Mesenchymal stem cell (in vitro differentiated cells and primary cell): ENCODE measurements around the gene ST3GAL5.
A peak's percentile ranks its signal among the peaks of the same experiment; 100 is the strongest.

Experiments
- DNase-seq: peaks from one replicate; pipeline ENCODE4 v3.0.0-alpha.2; 2013
- H2AFZ ChIP-seq: one replicate; pipeline ENCODE4 v1.6.1; 2013; ENCODE audit warnings: low read depth, mild to moderate bottlenecking, control low read depth, inconsistent platforms, low read length, moderate library complexity
- H2AK5ac ChIP-seq: 2 replicates; pipeline ENCODE4 v1.6.1; 2013; ENCODE audit warnings: low read length, moderate library complexity, mild to moderate bottlenecking, inconsistent platforms; ENCODE audit not compliant: severe bottlenecking
- H2BK120ac ChIP-seq: one replicate; pipeline ENCODE4 v1.6.1; 2013; ENCODE audit warnings: low read depth, mild to moderate bottlenecking, inconsistent platforms, low read length, moderate library complexity
- H2BK12ac ChIP-seq, 2 experiments: one replicate each; pipeline ENCODE4 v1.6.1; 2013; ENCODE audit warnings: inconsistent platforms in 2 of 2, low read length in 2 of 2, mild to moderate bottlenecking in 2 of 2, moderate library complexity in 2 of 2, control low read depth in 1 of 2
- H2BK15ac ChIP-seq: one replicate; pipeline ENCODE4 v1.6.1; 2013; ENCODE audit warnings: mild to moderate bottlenecking, low read depth, inconsistent platforms; ENCODE audit not compliant: poor library complexity, severe bottlenecking
- H2BK5ac ChIP-seq: 2 replicates; pipeline ENCODE4 v1.6.1; 2013; ENCODE audit warnings: low read depth, mild to moderate bottlenecking, low read length, control low read depth, inconsistent platforms; ENCODE audit not compliant: poor library complexity, severe bottlenecking
- H3K14ac ChIP-seq, 2 experiments: one replicate each; pipeline ENCODE4 v1.6.1; 2013; ENCODE audit warnings: inconsistent platforms in 2 of 2, low read length in 2 of 2, control low read depth in 1 of 2, mild to moderate bottlenecking in 1 of 2, moderate library complexity in 1 of 2
- H3K18ac ChIP-seq, 2 experiments: one replicate each; pipeline ENCODE4 v1.6.1; 2013; ENCODE audit warnings: inconsistent platforms in 2 of 2, low read length in 2 of 2, control low read depth in 1 of 2, low read depth in 1 of 2, mild to moderate bottlenecking in 1 of 2
- H3K23ac ChIP-seq, 2 experiments: one replicate each; pipeline ENCODE4 v1.6.1; 2013; ENCODE audit warnings: inconsistent platforms in 2 of 2, low read length in 2 of 2, mild to moderate bottlenecking in 2 of 2, moderate library complexity in 2 of 2, control low read depth in 1 of 2
- H3K27ac ChIP-seq: 2 replicates; pipeline ENCODE4 v1.5.1; 2013; ENCODE audit warnings: mild to moderate bottlenecking, moderate library complexity, low read length, control low read depth, inconsistent platforms; ENCODE audit not compliant: poor library complexity, severe bottlenecking
- H3K27me3 ChIP-seq, 2 experiments: 2 replicates each; pipeline versions ENCODE4 v1.6.1 to v1.7.0; 2013; ENCODE audit warnings: low read length in 2 of 2, mild to moderate bottlenecking in 2 of 2, moderate library complexity in 2 of 2, control low read depth in 1 of 2, inconsistent platforms in 1 of 2; ENCODE audit not compliant: control insufficient read depth in 1 of 2, insufficient read depth in 1 of 2
- H3K36me3 ChIP-seq, 2 experiments: 2 replicates each; pipeline versions ENCODE4 v1.6.1 to v1.7.0; 2013; ENCODE audit warnings: low read length in 2 of 2, control low read depth in 1 of 2, inconsistent platforms in 1 of 2, low read depth in 1 of 2, mild to moderate bottlenecking in 1 of 2; ENCODE audit not compliant: insufficient read depth in 2 of 2, control insufficient read depth in 1 of 2
- H3K4ac ChIP-seq, 2 experiments: one replicate each; pipeline ENCODE4 v1.6.1; 2013; ENCODE audit warnings: inconsistent platforms in 2 of 2, low read length in 2 of 2, mild to moderate bottlenecking in 2 of 2, moderate library complexity in 2 of 2, control low read depth in 1 of 2, low read depth in 1 of 2
- H3K4me1 ChIP-seq: 2 replicates; pipeline ENCODE4 v1.6.1; 2013; ENCODE audit warnings: low read depth, low read length, control low read depth; ENCODE audit not compliant: control insufficient read depth, insufficient read depth
- H3K4me2 ChIP-seq: 2 replicates; pipeline ENCODE4 v1.6.1; 2013; ENCODE audit warnings: low read length, mild to moderate bottlenecking, inconsistent platforms; ENCODE audit not compliant: poor library complexity, severe bottlenecking
- H3K4me3 ChIP-seq, 2 experiments: 2 replicates each; pipeline versions ENCODE4 v1.5.1 to v1.7.0; 2013; ENCODE audit warnings: low read length in 2 of 2, mild to moderate bottlenecking in 2 of 2, control low read depth in 1 of 2, low read depth in 1 of 2; ENCODE audit not compliant: insufficient read depth in 1 of 2
- H3K79me1 ChIP-seq: replicated peaks from 2 replicates; pipeline ENCODE4 v1.6.1; 2013; ENCODE audit warnings: mild to moderate bottlenecking, control low read depth, low read length, inconsistent platforms; ENCODE audit not compliant: poor library complexity, severe bottlenecking
- H3K9ac ChIP-seq: 2 replicates; pipeline ENCODE4 v1.7.0; 2013; ENCODE audit warnings: mild to moderate bottlenecking, low read length, moderate library complexity
- H3K9me3 ChIP-seq: 2 replicates; pipeline ENCODE4 v1.7.0; 2013; ENCODE audit warnings: mild to moderate bottlenecking, low read length; ENCODE audit not compliant: control insufficient read depth
- H4K8ac ChIP-seq: one replicate; pipeline ENCODE4 v1.6.1; 2013; ENCODE audit warnings: inconsistent platforms, mild to moderate bottlenecking, low read length, moderate library complexity
- H4K91ac ChIP-seq: one replicate; pipeline ENCODE4 v1.6.1; 2013; ENCODE audit warnings: mild to moderate bottlenecking, low read length, inconsistent platforms
- WGBS: methylation state at CpG from one replicate; pipeline ENCODE4 v1.1.7; 2013; ENCODE audit warnings: mixed read lengths; 5-methylcytosine and 5-hydroxymethylcytosine counted together

ST3GAL5 gene

DNA sequence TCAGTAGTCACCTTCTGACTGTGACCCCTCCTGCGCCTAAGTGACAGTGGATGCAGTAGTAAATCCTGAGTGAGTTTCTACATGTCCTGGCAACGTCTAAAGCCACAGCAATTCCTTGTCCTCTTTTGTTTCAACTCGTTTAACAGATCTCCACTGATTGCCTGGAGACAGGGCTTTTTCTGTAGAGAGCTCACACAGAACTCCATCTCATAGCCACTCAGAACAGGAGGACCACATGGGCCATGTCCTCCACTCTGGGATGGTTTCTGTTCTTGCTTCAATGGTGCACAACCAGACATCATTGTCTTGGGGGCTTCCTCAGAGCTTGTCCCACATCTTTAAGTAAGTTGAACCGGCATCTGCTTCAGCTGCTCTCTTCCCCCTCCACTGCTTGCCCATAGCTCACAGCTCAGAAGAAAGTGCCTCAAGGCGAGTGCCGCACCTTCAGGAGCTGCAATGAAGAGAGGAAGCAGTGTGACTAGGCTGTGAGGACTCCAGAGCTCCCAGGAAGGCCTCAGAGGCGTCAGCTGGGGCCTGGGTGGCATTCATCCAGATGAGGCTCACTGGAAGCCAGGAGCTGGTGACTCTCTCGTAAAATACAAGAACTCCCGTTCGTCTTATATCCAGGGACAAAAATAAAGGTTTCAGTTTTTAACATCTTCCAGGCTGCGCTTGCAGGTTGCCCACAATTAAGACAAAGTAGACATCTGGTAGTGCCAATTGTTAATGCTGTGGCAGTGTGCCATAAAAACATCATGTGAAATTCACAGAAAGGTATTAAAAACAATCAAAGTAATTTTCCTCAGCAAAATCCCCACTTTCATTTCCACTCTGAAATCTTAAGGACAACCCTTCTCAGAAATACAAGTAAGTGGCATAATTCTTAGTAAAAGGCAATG, 37.3 kb downstream of the ST3GAL5 start:
- Histone ChIP-seq H4K8ac (no peak overlapping the region), H3K9me3 (no peaks in the 10 kb centered on the region), H3K9ac (peak overlapping the region; percentile 78), H3K36me3 (peaks cover 28 to 80% of the 10 kb centered on the region in 2 experiments), H3K27me3 (no peaks in the 10 kb centered on the region), H3K4me1 (no peaks in the 10 kb centered on the region), H3K4ac (no peak overlapping the region), H3K4me2 (no peak overlapping the region), H2BK15ac (no peak overlapping the region), H2AK5ac (no peak overlapping the region), H3K14ac (no peak overlapping the region), H3K18ac (no peak overlapping the region), H2BK120ac (no peak overlapping the region), H3K27ac (no peak overlapping the region), H3K79me1 (no peaks in the 10 kb centered on the region), H4K91ac (no peak overlapping the region), H2BK5ac (no peak overlapping the region), H3K4me3 (peak overlapping the region in 1 of 2 experiments; percentile 37), H3K23ac (no peak overlapping the region), H2BK12ac (no peak overlapping the region), H2AFZ (no peak overlapping the region)
- DNase-seq: no peak
- WGBS: 92% methylated on average over 11 of the region's 11 CpGs

DNA sequence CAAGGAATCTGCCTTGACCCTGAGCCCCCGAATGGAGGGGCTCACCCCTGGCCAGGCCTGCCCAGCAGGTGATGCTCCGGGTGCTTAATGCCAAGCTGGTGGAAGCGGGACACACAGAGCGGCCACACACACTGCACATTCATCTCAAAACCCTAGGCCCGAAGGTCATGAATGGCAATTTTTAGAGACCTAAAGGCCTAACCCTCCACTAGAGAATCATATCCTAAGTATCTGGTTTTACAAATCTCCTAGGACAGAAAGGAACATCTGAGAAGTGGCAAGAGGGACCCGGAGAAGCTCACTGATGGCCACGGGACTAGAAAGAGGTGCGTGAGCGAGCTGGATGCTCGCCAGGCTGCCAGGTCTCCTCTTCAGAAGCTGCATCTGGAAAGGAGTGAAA, 38.3 kb downstream of the ST3GAL5 start:
- WGBS: 93% methylated on average over 10 of the region's 10 CpGs
- Histone ChIP-seq H3K18ac (no peak overlapping the region), H3K27ac (no peak overlapping the region)

DNA sequence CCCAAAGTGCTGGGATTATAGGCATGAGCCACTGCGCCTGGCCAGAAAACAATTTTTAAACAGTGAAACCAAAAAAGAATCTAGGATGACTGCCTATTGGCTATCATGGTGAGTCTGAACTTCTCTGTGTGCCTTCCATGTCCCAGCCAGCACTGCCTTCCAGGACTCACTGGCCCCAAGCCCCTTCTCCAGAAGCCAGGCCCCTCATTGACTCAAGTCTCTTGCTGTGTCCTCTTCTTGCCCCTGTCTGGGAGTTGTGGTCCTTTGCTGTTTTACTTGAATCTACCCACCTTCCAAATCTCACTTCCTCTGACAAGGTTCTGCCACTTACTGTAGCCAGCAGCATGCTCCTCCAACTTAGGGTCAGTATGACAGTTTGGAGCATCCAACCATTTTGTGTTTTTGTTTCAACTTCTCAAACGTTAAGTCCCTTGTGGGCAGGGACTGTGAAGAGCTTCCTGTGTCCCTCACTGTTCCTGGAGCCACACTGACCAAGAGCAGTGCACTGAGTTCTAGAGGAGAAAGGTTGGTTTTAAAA, 41.7 kb downstream of the ST3GAL5 start:
- Histone ChIP-seq H4K8ac (no peak overlapping the region), H4K91ac (no peak overlapping the region), H3K4me2 (no peak overlapping the region), H3K23ac (no peak overlapping the region), H3K27me3 (no peaks in the 10 kb centered on the region), H2BK5ac (no peak overlapping the region), H2BK12ac (no peak overlapping the region), H3K14ac (no peak overlapping the region), H3K36me3 (peaks cover 20 to 88% of the 10 kb centered on the region in 2 experiments), H2BK120ac (no peak overlapping the region), H2AFZ (no peak overlapping the region), H3K4me1 (peaks cover 2% of the 10 kb centered on the region), H3K9ac (no peak overlapping the region), H3K4me3 (no peak overlapping the region), H2AK5ac (no peak overlapping the region), H2BK15ac (no peak overlapping the region), H3K79me1 (peaks cover 2% of the 10 kb centered on the region), H3K4ac (no peak overlapping the region), H3K9me3 (no peaks in the 10 kb centered on the region), H3K27ac (no peak overlapping the region), H3K18ac (no peak overlapping the region)
- no peak for DNase-seq
- WGBS: 77% methylated on average over 2 of the region's 2 CpGs

More for the DNA sequence above, 38.3 kb downstream of the ST3GAL5 start:
- Histone ChIP-seq H3K14ac (no peak overlapping the region), H4K91ac (no peak overlapping the region), H3K4me2 (no peak overlapping the region), H3K9ac (no peak overlapping the region), H3K23ac (no peak overlapping the region), H2AK5ac (no peak overlapping the region), H2BK5ac (no peak overlapping the region), H3K4ac (no peak overlapping the region), H4K8ac (no peak overlapping the region), H2AFZ (no peak overlapping the region), H3K9me3 (no peaks in the 10 kb centered on the region), H3K36me3 (peaks cover 28 to 79% of the 10 kb centered on the region in 2 experiments), H2BK15ac (no peak overlapping the region), H2BK12ac (no peak overlapping the region), H3K4me3 (no peak overlapping the region), H3K79me1 (peaks cover under 1% of the 10 kb centered on the region), H3K4me1 (no peaks in the 10 kb centered on the region), H2BK120ac (no peak overlapping the region), H3K27me3 (no peaks in the 10 kb centered on the region)
- no peak for DNase-seq

DNA sequence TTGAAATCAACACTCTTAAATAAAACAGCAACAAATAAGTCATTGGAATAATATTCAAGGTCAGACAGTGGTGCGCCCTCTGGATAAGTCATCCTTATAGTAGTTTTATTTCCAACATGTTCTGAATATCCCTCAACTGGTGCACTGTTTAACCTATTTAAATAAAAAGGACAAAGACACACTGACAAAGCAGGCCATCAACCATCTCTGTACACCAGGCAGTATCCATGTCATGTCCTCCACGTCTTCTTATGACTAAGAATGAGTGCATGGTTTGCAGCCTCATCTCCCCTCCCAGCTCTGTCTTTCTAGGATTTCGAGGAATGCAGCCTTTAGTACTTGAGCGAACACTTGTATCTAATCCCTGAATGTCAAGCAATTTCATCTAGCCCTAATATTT, 42.4 kb downstream of the ST3GAL5 start:
- no peak overlapping the region for H3K14ac ChIP-seq
- no peak overlapping the region for H3K9ac ChIP-seq
- H3K4me3 ChIP-seq: no peak overlapping the region
- H2AK5ac ChIP-seq: no peak overlapping the region
- H2BK120ac ChIP-seq: no peak overlapping the region
- H2BK12ac ChIP-seq: no peak overlapping the region
- WGBS: 58% methylated on average over 4 of the region's 4 CpGs
- H3K79me1 ChIP-seq: peaks cover 2% of the 10 kb centered on the region
- no peak overlapping the region for H4K8ac ChIP-seq
- no peak overlapping the region for H3K4me2 ChIP-seq
- peak; percentile 59 for DNase-seq
- H3K18ac ChIP-seq: no peak overlapping the region
- H2BK15ac ChIP-seq: no peak overlapping the region
- no peak overlapping the region for H3K27ac ChIP-seq
- peaks cover 2% of the 10 kb centered on the region for H3K4me1 ChIP-seq
- H4K91ac ChIP-seq: no peak overlapping the region
- H3K36me3 ChIP-seq: peaks cover 18 to 94% of the 10 kb centered on the region in 2 experiments
- no peak overlapping the region for H2AFZ ChIP-seq
- no peak overlapping the region for H3K23ac ChIP-seq
- H3K4ac ChIP-seq: no peak overlapping the region
- H2BK5ac ChIP-seq: no peak overlapping the region
- H3K27me3 ChIP-seq: no peaks in the 10 kb centered on the region
- H3K9me3 ChIP-seq: no peaks in the 10 kb centered on the region
